Measurements from ENCODE around the gene ISG20. TPM values are rescaled to one million over a fixed set of nuclear protein-coding genes. Genes with fewer than 3 reads are reported as not detected.
"Not testable (repeated sequence)": the region's sequence is repeated elsewhere in the genome, so short reads cannot be mapped to it uniquely, and the experiment has no call there.

Gene ISG20
- total RNA-seq, 1 donor from 2014 or later, result 14.1 TPM

- no peak for ATAC-seq
Measured at GRCh38 chr15:88637436-88637835, 1.4 kb upstream of the ISG20 start.

GRCh38 chr15:88637841-88638625, 783 bp upstream of the ISG20 start:
- ATAC-seq, result peak; percentile 1

GRCh38 chr15:88641959-88642452, 3.2 kb downstream of the ISG20 start:
- no peak for ATAC-seq

GRCh38 chr15:88642514-88642913, 3.7 kb downstream of the ISG20 start:
- ATAC-seq, result not testable (repeated sequence)

- ATAC-seq, result no peak
Measured at GRCh38 chr15:88644741-88645140, 5.9 kb downstream of the ISG20 start.

GRCh38 chr15:88645171-88646087, 6.6 kb downstream of the ISG20 start:
- no peak for ATAC-seq

- ATAC-seq, result no peak
Measured at GRCh38 chr15:88646088-88646405, 7.2 kb downstream of the ISG20 start.

- no peak for ATAC-seq
Measured at GRCh38 chr15:88646951-88647350, 8.1 kb downstream of the ISG20 start.

GRCh38 chr15:88647351-88648105, 8.7 kb downstream of the ISG20 start:
- no peak for ATAC-seq

GRCh38 chr15:88648357-88649214, 9.8 kb downstream of the ISG20 start:
- ATAC-seq, result peak; percentile 14

GRCh38 chr15:88649286-88649733, 10.5 kb downstream of the ISG20 start:
- peak; percentile 54 for ATAC-seq

- ATAC-seq, result no peak
Measured at GRCh38 chr15:88649753-88650551, 11.1 kb downstream of the ISG20 start.

GRCh38 chr15:88650556-88650955, 11.7 kb downstream of the ISG20 start:
- ATAC-seq, result no peak

GRCh38 chr15:88651136-88651732, 12.4 kb downstream of the ISG20 start:
- ATAC-seq, result no peak

GRCh38 chr15:88651971-88652370, 13.2 kb downstream of the ISG20 start:
- no peak for ATAC-seq

- ATAC-seq, result no peak
Measured at GRCh38 chr15:88652456-88653199, 13.8 kb downstream of the ISG20 start.

GRCh38 chr15:88653200-88654064, 14.6 kb downstream of the ISG20 start:
- ATAC-seq, result peak; percentile 19

- ATAC-seq, result no peak
Measured at GRCh38 chr15:88654430-88655102, 15.8 kb downstream of the ISG20 start.

Measured in esophagus mucosa (tissue), 1 donor.